ENCODE measurements around the gene SDHD.

The SDHD gene

DNA sequence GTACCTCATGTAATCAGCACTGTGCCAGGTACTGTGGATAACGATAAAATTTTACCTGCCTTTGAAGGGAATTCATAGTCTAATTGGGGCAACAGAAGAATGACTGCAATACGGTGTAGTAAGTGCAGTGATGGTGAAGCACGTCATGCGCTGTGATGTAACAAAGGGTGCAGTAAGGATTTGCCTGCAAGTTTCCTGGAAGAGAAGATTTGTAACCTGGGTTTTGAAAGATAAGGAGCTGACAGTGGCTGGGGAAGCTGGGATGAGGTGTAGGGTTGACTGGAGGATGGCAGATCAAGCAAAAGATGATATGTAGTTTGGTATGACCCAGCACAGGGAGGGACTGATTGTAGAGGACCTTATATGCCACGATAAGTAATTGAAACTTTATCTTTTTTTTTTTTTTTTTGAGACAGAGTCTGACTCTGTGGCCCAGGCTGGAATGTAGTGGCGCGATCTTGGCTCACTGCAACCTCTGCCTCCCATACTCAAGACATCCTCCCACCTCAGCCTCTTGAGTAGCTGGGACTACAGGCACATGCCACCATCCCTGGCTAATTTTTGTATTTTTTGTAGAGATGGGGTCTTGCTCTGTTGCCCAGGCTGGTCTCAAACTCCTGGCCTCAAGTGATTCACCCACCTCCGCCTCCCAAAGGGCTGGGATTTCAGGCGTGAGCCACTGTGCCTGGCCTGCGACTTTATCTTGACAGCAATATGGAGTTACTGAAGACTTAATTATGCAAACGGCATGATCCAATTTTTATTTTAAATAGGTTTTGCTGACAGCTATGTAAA, 11.3 kb downstream of the SDHD start:
- DNase-seq (ENCODE audit: low read depth, low spot score) = no peak
- no peak overlapping the region for H3K4me3 ChIP-seq (ENCODE audit: low read depth, low read length)
- TF ChIP-seq, protein P1, sequence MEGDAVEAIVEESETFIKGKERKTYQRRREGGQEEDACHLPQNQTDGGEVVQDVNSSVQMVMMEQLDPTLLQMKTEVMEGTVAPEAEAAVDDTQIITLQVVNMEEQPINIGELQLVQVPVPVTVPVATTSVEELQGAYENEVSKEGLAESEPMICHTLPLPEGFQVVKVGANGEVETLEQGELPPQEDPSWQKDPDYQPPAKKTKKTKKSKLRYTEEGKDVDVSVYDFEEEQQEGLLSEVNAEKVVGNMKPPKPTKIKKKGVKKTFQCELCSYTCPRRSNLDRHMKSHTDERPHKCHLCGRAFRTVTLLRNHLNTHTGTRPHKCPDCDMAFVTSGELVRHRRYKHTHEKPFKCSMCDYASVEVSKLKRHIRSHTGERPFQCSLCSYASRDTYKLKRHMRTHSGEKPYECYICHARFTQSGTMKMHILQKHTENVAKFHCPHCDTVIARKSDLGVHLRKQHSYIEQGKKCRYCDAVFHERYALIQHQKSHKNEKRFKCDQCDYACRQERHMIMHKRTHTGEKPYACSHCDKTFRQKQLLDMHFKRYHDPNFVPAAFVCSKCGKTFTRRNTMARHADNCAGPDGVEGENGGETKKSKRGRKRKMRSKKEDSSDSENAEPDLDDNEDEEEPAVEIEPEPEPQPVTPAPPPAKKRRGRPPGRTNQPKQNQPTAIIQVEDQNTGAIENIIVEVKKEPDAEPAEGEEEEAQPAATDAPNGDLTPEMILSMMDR (IDR thresholded peaks at IDR 0.05; ENCODE audit: insufficient read depth, low read length, missing control alignments) = no peak
- CTCF ChIA-PET = interaction anchor here (2.4 to 12.2 kb wide), 2 partner anchors 18 to 183 kb away, joined by 8 to 138 read pairs; no protein-coding TSS in a partner anchor
- POLR2A ChIA-PET = no interaction called here

DNA sequence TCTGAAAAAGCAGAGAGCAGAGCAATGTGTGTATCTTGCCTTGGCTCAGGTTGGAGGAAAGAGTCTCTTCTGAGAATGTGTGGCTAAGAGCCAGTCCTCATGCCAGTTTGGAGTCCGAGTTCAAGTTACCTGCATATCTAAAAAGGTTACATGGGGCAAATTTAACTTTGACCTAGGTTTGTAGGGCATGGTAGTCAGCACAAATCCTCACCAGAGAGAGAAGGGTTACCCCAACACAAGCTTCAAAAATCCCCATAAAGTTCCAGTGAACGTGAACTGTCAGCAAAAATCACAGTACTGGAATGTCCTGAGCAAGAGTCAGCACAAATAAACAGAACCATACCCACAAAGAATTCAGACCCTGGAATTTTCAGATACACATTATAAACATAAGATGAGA, 13.8 kb downstream of the SDHD start:
- CTCF ChIA-PET = interaction anchor here (1.1 to 12.2 kb wide), 5 partner anchors 10 to 180 kb away, joined by 3 to 138 read pairs (median 5); partner anchors contain the start of gene BCO2
- TF ChIP-seq, protein P1 (IDR thresholded peaks at IDR 0.05; ENCODE audit: insufficient read depth, low read length, missing control alignments) = no peak
- POLR2A ChIA-PET = no interaction called here
- no peak overlapping the region for H3K4me3 ChIP-seq (ENCODE audit: low read depth, low read length)
- DNase-seq (ENCODE audit: low read depth, low spot score) = no peak

GRCh38 chr11:112103446-112103845, 16.8 kb downstream of the SDHD start:
- CTCF ChIA-PET = interaction anchor here (0.8 to 12.2 kb wide), 3 partner anchors 12 to 226 kb away, joined by 3 to 138 read pairs (median 4); no protein-coding TSS in a partner anchor
- no peak for DNase-seq (ENCODE audit: low read depth, low spot score)
- TF ChIP-seq, protein P1 (IDR thresholded peaks at IDR 0.05; ENCODE audit: insufficient read depth, low read length, missing control alignments) = no peak
- H3K4me3 ChIP-seq (ENCODE audit: low read depth, low read length) = no peak overlapping the region
- POLR2A ChIA-PET = no interaction called here

DNA sequence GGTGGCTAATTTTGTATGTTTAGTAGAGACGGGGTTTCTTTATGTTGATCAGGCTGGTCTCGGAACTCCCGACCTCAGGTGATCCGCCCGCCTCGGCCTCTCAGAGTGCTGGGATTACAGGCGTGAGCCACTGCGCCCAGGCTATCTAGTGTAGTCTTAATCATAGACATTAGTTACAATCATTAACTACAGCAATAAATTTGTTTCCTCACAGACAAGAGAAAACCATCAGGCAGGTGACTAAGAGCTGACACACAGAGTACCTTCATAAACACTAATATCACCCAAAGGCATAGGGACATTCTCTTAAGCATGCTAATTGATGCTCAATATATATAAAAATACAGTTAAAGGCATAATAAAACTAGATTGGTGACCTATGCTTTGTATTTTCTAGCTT, 19.4 kb downstream of the SDHD start:
- CTCF ChIA-PET = interaction anchor here (0.9 to 12.2 kb wide), 4 partner anchors 10 to 174 kb away, joined by 4 to 138 read pairs (median 6); partner anchors contain the start of gene BCO2
- DNase-seq (ENCODE audit: low read depth, low spot score) = no peak
- TF ChIP-seq, protein P1 (IDR thresholded peaks at IDR 0.05; ENCODE audit: insufficient read depth, low read length, missing control alignments) = no peak
- POLR2A ChIA-PET = no interaction called here
- no peak overlapping the region for H3K4me3 ChIP-seq (ENCODE audit: low read depth, low read length)

DNA sequence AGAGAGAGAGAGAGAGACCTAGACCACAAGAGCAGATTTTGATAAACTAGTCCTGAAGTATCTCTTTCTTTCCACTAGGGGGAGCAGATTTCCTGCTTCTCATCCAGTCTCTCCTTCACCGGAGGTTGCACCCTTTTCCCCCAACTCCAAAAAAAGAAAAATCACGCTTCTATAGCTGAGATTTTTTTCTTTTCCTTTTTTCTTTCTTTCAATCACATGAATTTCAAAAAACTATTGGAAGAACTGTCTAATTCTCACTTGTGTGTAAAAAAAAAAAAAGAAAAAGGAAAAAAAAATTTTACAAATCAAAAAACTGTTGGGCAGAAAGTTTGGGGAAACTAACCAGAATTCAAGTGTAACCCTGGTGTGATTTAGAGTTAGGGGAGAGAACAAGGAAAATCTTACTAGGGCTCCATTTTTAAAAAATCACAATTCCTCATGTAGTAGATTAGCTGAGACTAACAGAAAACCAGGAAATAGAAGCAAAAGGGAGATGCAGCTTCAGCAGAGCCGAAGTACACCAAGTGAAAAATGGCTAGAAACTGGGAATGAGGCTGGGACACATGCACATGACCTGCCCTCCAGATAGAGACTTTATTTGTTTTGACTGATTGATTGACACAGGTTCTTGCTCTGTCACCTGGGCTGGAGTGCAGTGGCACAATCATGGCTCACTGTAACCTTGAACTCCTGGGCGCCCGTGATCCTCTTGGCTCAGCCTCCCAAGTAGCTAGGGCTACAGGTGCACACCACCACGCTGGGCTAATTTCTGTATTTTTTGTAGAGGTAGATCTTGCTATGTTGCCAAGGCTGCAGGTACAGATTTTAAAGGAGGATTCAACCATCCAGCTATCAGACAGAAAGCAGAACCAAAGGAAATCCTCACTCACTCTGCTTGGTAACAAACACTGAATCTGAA, 27.1 kb downstream of the SDHD start:
- ChIA-PET POLR2A (interaction anchor here (0.6 kb wide), 1 partner anchor 145 kb away, joined by 3 read pairs; no protein-coding TSS in a partner anchor), CTCF (interaction anchor here (0.6 to 11.8 kb wide), 35 partner anchors 9 to 418 kb away, joined by 3 to 138 read pairs (median 5); partner anchors contain the start of genes BCO2, IL18, PTS and SDHD)
- TF ChIP-seq, protein P1 (IDR thresholded peaks at IDR 0.05; ENCODE audit: insufficient read depth, low read length, missing control alignments) = peak; percentile 62
- no peak overlapping the region for H3K4me3 ChIP-seq (ENCODE audit: low read depth, low read length)
- no peak for DNase-seq (ENCODE audit: low read depth, low spot score)

Measured in AG04449 (cell line).